H9 (cell line): Measurements from ENCODE around the gene SH3BP5L. TPM values are rescaled to one million over a fixed set of nuclear protein-coding genes. Genes with fewer than 3 reads are reported as not detected.
A peak's percentile ranks its signal among the peaks of the same experiment; 100 is the strongest.

Source experiments
- DNase-seq: peaks from one replicate; pipeline ENCODE4 v3.0.0-alpha.2; 2017
- H2AFZ ChIP-seq: one replicate; pipeline ENCODE4 v1.6.1; 2013; ENCODE audit warnings: mild to moderate bottlenecking, low read length, control low read depth, moderate library complexity
- H2AK5ac ChIP-seq: 2 replicates; pipeline ENCODE4 v1.6.1; 2013; ENCODE audit warnings: low read length, control low read depth, mixed read lengths; ENCODE audit not compliant: insufficient read length
- H2BK120ac ChIP-seq: one replicate; pipeline ENCODE4 v1.6.1; 2013; ENCODE audit warnings: low read depth, mild to moderate bottlenecking, low read length, control low read depth, inconsistent platforms; ENCODE audit not compliant: poor library complexity, severe bottlenecking
- H2BK12ac ChIP-seq: 2 replicates; pipeline ENCODE4 v1.6.1; 2013; ENCODE audit warnings: low read length, control low read depth, mixed read lengths, low read depth; ENCODE audit not compliant: insufficient read length
- H2BK15ac ChIP-seq: 2 replicates; pipeline ENCODE4 v1.6.1; 2013; ENCODE audit warnings: low read depth, low read length, control low read depth
- H2BK20ac ChIP-seq: one replicate; pipeline ENCODE4 v1.6.1; 2013; ENCODE audit warnings: low read depth, mild to moderate bottlenecking, low read length, control low read depth, inconsistent platforms; ENCODE audit not compliant: poor library complexity, severe bottlenecking
- H2BK5ac ChIP-seq: 2 replicates; pipeline ENCODE4 v1.6.1; 2013; ENCODE audit warnings: low read length, control low read depth, mixed read lengths; ENCODE audit not compliant: insufficient read length
- H3K14ac ChIP-seq: 2 replicates; pipeline ENCODE4 v1.6.1; 2013; ENCODE audit warnings: low read length, control low read depth; ENCODE audit not compliant: insufficient read depth
- H3K18ac ChIP-seq: 2 replicates; pipeline ENCODE4 v1.6.1; 2013; ENCODE audit warnings: low read depth, mild to moderate bottlenecking, mixed read lengths, low read length, control low read depth; ENCODE audit not compliant: insufficient read length
- H3K23ac ChIP-seq: 2 replicates; pipeline ENCODE4 v1.6.1; 2013; ENCODE audit warnings: low read length, control low read depth, mixed read lengths, low read depth; ENCODE audit not compliant: insufficient read length
- H3K23me2 ChIP-seq: 2 replicates; pipeline ENCODE4 v1.6.1; 2013; ENCODE audit warnings: low read depth, mild to moderate bottlenecking, mixed read lengths, low read length, control low read depth; ENCODE audit not compliant: insufficient read length, poor library complexity, severe bottlenecking
- H3K27ac ChIP-seq: 2 replicates; pipeline ENCODE4 v1.5.1; 2013; ENCODE audit warnings: low read length, control low read depth, mixed read lengths, low read depth; ENCODE audit not compliant: insufficient read length
- H3K27me3 ChIP-seq: 2 replicates; pipeline ENCODE4 v1.6.1; 2013; ENCODE audit warnings: low read length, control low read depth, inconsistent platforms; ENCODE audit not compliant: insufficient read depth
- H3K4ac ChIP-seq: 2 replicates; pipeline ENCODE4 v1.6.1; 2013; ENCODE audit warnings: low read depth, mild to moderate bottlenecking, control low read depth, inconsistent platforms, low read length, moderate library complexity
- H3K4me1 ChIP-seq: 2 replicates; pipeline ENCODE4 v1.6.1; 2013; ENCODE audit warnings: low read length, control low read depth, inconsistent platforms; ENCODE audit not compliant: insufficient read depth
- H3K4me2 ChIP-seq: 2 replicates; pipeline ENCODE4 v1.6.1; 2013; ENCODE audit warnings: low read length, control low read depth, mixed read lengths; ENCODE audit not compliant: insufficient read length, insufficient read depth
- H3K56ac ChIP-seq: 2 replicates; pipeline ENCODE4 v1.6.1; 2013; ENCODE audit warnings: low read depth, mild to moderate bottlenecking, mixed read lengths, low read length, control low read depth; ENCODE audit not compliant: insufficient read length
- H3K79me1 ChIP-seq: 2 replicates; pipeline ENCODE4 v1.6.1; 2013; ENCODE audit warnings: low read depth, mild to moderate bottlenecking, moderate library complexity, low read length, control low read depth, inconsistent platforms; ENCODE audit not compliant: insufficient read depth, poor library complexity, severe bottlenecking
- H3K79me2 ChIP-seq: 2 replicates; pipeline ENCODE4 v1.6.1; 2013; ENCODE audit warnings: low read length, control low read depth, inconsistent platforms; ENCODE audit not compliant: insufficient read depth
- H3K9ac ChIP-seq: 2 replicates; pipeline ENCODE4 v1.6.1; 2013; ENCODE audit warnings: low read length, control low read depth, mixed read lengths; ENCODE audit not compliant: insufficient read length; ENCODE audit errors: extremely low read depth
- H3K9me3 ChIP-seq: one replicate; pipeline ENCODE4 v1.6.1; 2013; ENCODE audit warnings: low read depth, low read length, inconsistent platforms; ENCODE audit not compliant: control insufficient read depth
- H3T11ph ChIP-seq: one replicate; pipeline ENCODE4 v1.6.1; 2013; ENCODE audit warnings: mild to moderate bottlenecking, low read length, control low read depth, inconsistent platforms
- H4K20me1 ChIP-seq: one replicate; pipeline ENCODE4 v1.6.1; 2013; ENCODE audit not compliant: control insufficient read depth, insufficient read length, insufficient read depth
- H4K5ac ChIP-seq: 2 replicates; pipeline ENCODE4 v1.6.1; 2013; ENCODE audit warnings: low read depth, mild to moderate bottlenecking, mixed read lengths, low read length, control low read depth; ENCODE audit not compliant: insufficient read length
- H4K8ac ChIP-seq: replicated peaks from 2 replicates; pipeline ENCODE4 v1.6.1; 2013; ENCODE audit warnings: low read length, control low read depth, mixed read lengths, low read depth; ENCODE audit not compliant: insufficient read length
- H4K91ac ChIP-seq: 2 replicates; pipeline ENCODE4 v1.6.1; 2013; ENCODE audit warnings: low read depth, mild to moderate bottlenecking, moderate library complexity, mixed read lengths, low read length, control low read depth; ENCODE audit not compliant: insufficient read length
- H3K27ac Mint-ChIP-seq, 3 experiments: 2 replicates in 2 of 3; 3 replicates in 1 of 3; pipeline ENCODE4 v1.8.0; 2020 to 2021; ENCODE audit warnings: mixed read lengths in 3 of 3, mild to moderate bottlenecking in 1 of 3, moderate library complexity in 1 of 3
- H3K27me3 Mint-ChIP-seq: 2 replicates; pipeline ENCODE4 v1.8.0; 2021; ENCODE audit warnings: low read depth, mild to moderate bottlenecking, moderate library complexity, mixed read lengths
- H3K36me3 Mint-ChIP-seq, 3 experiments: 2 replicates in 2 of 3; 3 replicates in 1 of 3; pipeline ENCODE4 v1.8.0; 2020 to 2021; ENCODE audit warnings: low read depth in 3 of 3, mixed read lengths in 3 of 3; ENCODE audit not compliant: insufficient read depth in 1 of 3
- H3K4me1 Mint-ChIP-seq, 2 experiments: 2 replicates each; pipeline ENCODE4 v1.8.0; 2020; ENCODE audit warnings: mixed read lengths in 2 of 2
- H3K4me3 Mint-ChIP-seq, 2 experiments: 2 replicates in 1 of 2; 3 replicates in 1 of 2; pipeline ENCODE4 v1.8.0; 2020 to 2021; ENCODE audit warnings: mild to moderate bottlenecking in 2 of 2, mixed read lengths in 2 of 2, moderate library complexity in 1 of 2
- H3K9me3 Mint-ChIP-seq, 2 experiments: 2 replicates in 1 of 2; 3 replicates in 1 of 2; pipeline ENCODE4 v1.8.0; 2020; ENCODE audit warnings: mild to moderate bottlenecking in 2 of 2, mixed read lengths in 2 of 2, moderate library complexity in 1 of 2
- WGBS: extraction: QIAGEN DNeasy Blood & Tissue Kit; methylation state at CpG from one replicate; pipeline ENCODE4 v1.1.7; 2013; ENCODE audit warnings: missing lambda C conversion rate, low lambda C conversion rate, mixed read lengths; ENCODE audit not compliant: insufficient read length; ENCODE audit errors: extremely low coverage; 5-methylcytosine and 5-hydroxymethylcytosine counted together
- total RNA-seq: library from RNA; stranded (reverse); gene quantifications from 2 replicates; pipeline ENCODE4 v1.2.1, GENCODE V29; 2021
- TF ChIP-seq, protein P1 (sequence below): fragments of 200-600 bp; sonication (generic); conservative IDR thresholded peaks from 3 replicates; pipeline ENCODE4 v1.8.0; 2021; ENCODE audit warnings: antibody characterized with exemption, mild to moderate bottlenecking

Gene SH3BP5L
- total RNA-seq, 1 experiment from 2014 or later, result 27.6 TPM

GRCh38 chr1:248825573-248825908, 174 bp downstream of the SH3BP5L start:
- Histone ChIP-seq H3K4me2 (peak overlapping the region; percentile 79), H4K20me1 (no peaks in the 10 kb centered on the region), H2AFZ (no peak overlapping the region), H4K91ac (no peak overlapping the region), H3K9ac (peak overlapping the region; percentile 63), H3T11ph (no peak overlapping the region), H3K79me2 (peaks cover 5% of the 10 kb centered on the region; the same call in 1 of the 2 replicates), H3K27ac (no peak overlapping the region), H2BK12ac (no peak overlapping the region), H3K23me2 (peaks cover 4% of the 10 kb centered on the region), H3K4ac (no peak overlapping the region), H3K56ac (no peak overlapping the region), H2BK15ac (no peak overlapping the region), H4K8ac (no peak overlapping the region), H2AK5ac (no peak overlapping the region), H3K23ac (no peak overlapping the region), H3K4me1 (no peaks in the 10 kb centered on the region), H2BK5ac (no peak overlapping the region), H3K18ac (peak overlapping the region; percentile 6), H3K9me3 (no peaks in the 10 kb centered on the region), H3K14ac (peak overlapping the region; percentile 9; the same call in 1 of the 2 replicates), H3K79me1 (peaks cover 12% of the 10 kb centered on the region), H4K5ac (no peak overlapping the region), H2BK20ac (no peak overlapping the region), H2BK120ac (no peak overlapping the region), H3K27me3 (no peaks in the 10 kb centered on the region)
- TF ChIP-seq, protein P1, sequence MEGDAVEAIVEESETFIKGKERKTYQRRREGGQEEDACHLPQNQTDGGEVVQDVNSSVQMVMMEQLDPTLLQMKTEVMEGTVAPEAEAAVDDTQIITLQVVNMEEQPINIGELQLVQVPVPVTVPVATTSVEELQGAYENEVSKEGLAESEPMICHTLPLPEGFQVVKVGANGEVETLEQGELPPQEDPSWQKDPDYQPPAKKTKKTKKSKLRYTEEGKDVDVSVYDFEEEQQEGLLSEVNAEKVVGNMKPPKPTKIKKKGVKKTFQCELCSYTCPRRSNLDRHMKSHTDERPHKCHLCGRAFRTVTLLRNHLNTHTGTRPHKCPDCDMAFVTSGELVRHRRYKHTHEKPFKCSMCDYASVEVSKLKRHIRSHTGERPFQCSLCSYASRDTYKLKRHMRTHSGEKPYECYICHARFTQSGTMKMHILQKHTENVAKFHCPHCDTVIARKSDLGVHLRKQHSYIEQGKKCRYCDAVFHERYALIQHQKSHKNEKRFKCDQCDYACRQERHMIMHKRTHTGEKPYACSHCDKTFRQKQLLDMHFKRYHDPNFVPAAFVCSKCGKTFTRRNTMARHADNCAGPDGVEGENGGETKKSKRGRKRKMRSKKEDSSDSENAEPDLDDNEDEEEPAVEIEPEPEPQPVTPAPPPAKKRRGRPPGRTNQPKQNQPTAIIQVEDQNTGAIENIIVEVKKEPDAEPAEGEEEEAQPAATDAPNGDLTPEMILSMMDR, result no peak
- peaks cover 0 to 2% of the 10 kb centered on the region in 2 experiments; a peak in 4 of 5 replicates for H3K9me3 Mint-ChIP-seq
- WGBS, result no CpG with 5 or more reads among the region's 18 CpGs
- peaks cover 15 to 24% of the 10 kb centered on the region in 2 experiments for H3K4me1 Mint-ChIP-seq
- DNase-seq, result no peak
- H3K4me3 Mint-ChIP-seq, result peak overlapping the region; percentile 87 to 90
- H3K27ac Mint-ChIP-seq, result peak overlapping the region; percentile 77 to 100 (median 98); a peak in 6 of 7 replicates
- H3K36me3 Mint-ChIP-seq, result peaks cover 11 to 37% (median 30%) of the 10 kb centered on the region in 3 experiments; a peak in 6 of 7 replicates
- no peaks in the 10 kb centered on the region; the same call in 1 of the 2 replicates for H3K27me3 Mint-ChIP-seq
